ENCODE measurements around the gene NHSL2.

The NHSL2 gene

GRCh38 chrX:71885099-71885498 is 25.5 kb upstream of the NHSL2 start:
- DNase-seq (ENCODE audit: low read depth, low spot score): no peak
- no peaks in the 10 kb centered on the region for H3K27me3 ChIP-seq (ENCODE audit: insufficient read depth, insufficient read length)
- no peaks in the 10 kb centered on the region for H3K4me1 ChIP-seq (ENCODE audit: insufficient read depth, insufficient read length)
- H3K36me3 ChIP-seq (ENCODE audit: insufficient read depth, insufficient read length, low read length): no peaks in the 10 kb centered on the region
- no peak overlapping the region for H3K4me3 ChIP-seq (ENCODE audit: insufficient read length, low read depth)
- no peak overlapping the region for H3K9ac ChIP-seq (ENCODE audit: insufficient read length, low read depth)
- H3K9me3 ChIP-seq (ENCODE audit: insufficient read depth, low read length): peaks cover 5% of the 10 kb centered on the region; the same call in 1 of the 2 replicates
- TF ChIP-seq SUZ12 (IDR thresholded peaks at IDR 0.05; ENCODE audit: extremely low read depth, insufficient read depth, insufficient read length): no peak
- TF ChIP-seq ZNF274 (IDR thresholded peaks at IDR 0.05; ENCODE audit: low read depth, low read length): no peak
- no peak for TF ChIP-seq YY1 (IDR thresholded peaks at IDR 0.05; ENCODE audit: insufficient read depth, insufficient read length)

GRCh38 chrX:71895607-71896006 is 15.0 kb upstream of the NHSL2 start:
- no peaks in the 10 kb centered on the region for H3K36me3 ChIP-seq (ENCODE audit: insufficient read depth, insufficient read length, low read length)
- H3K9me3 ChIP-seq (ENCODE audit: insufficient read depth, low read length): no peaks in the 10 kb centered on the region

GRCh38 chrX:71906144-71906543 is 4.5 kb upstream of the NHSL2 start:
- no peaks in the 10 kb centered on the region for H3K36me3 ChIP-seq (ENCODE audit: insufficient read depth, insufficient read length, low read length)
- H3K9ac ChIP-seq (ENCODE audit: insufficient read length, low read depth): no peak overlapping the region
- H3K4me1 ChIP-seq (ENCODE audit: insufficient read depth, insufficient read length): no peaks in the 10 kb centered on the region
- TF ChIP-seq YY1 (IDR thresholded peaks at IDR 0.05; ENCODE audit: insufficient read depth, insufficient read length) (no peak), SUZ12 (IDR thresholded peaks at IDR 0.05; ENCODE audit: extremely low read depth, insufficient read depth, insufficient read length) (no peak), ZNF274 (IDR thresholded peaks at IDR 0.05; ENCODE audit: low read depth, low read length) (no peak)
- no peak overlapping the region for H3K4me3 ChIP-seq (ENCODE audit: insufficient read length, low read depth)
- H3K27me3 ChIP-seq (ENCODE audit: insufficient read depth, insufficient read length): no peaks in the 10 kb centered on the region
- DNase-seq (ENCODE audit: low read depth, low spot score): no peak
- peaks cover 11% of the 10 kb centered on the region; the same call in 1 of the 2 replicates for H3K9me3 ChIP-seq (ENCODE audit: insufficient read depth, low read length)

More at GRCh38 chrX:71895607-71896006, 15.0 kb upstream of the NHSL2 start:
- Histone ChIP-seq H3K4me3 (ENCODE audit: insufficient read length, low read depth) (no peak overlapping the region), H3K27me3 (ENCODE audit: insufficient read depth, insufficient read length) (no peaks in the 10 kb centered on the region), H3K9ac (ENCODE audit: insufficient read length, low read depth) (no peak overlapping the region), H3K4me1 (ENCODE audit: insufficient read depth, insufficient read length) (no peaks in the 10 kb centered on the region)
- DNase-seq (ENCODE audit: low read depth, low spot score): no peak
- no peak for TF ChIP-seq YY1 (IDR thresholded peaks at IDR 0.05; ENCODE audit: insufficient read depth, insufficient read length)
- no peak for TF ChIP-seq SUZ12 (IDR thresholded peaks at IDR 0.05; ENCODE audit: extremely low read depth, insufficient read depth, insufficient read length)
- no peak for TF ChIP-seq ZNF274 (IDR thresholded peaks at IDR 0.05; ENCODE audit: low read depth, low read length)

- Histone ChIP-seq H3K27me3 (ENCODE audit: insufficient read depth, insufficient read length) (no peaks in the 10 kb centered on the region), H3K9ac (ENCODE audit: insufficient read length, low read depth) (no peak overlapping the region), H3K9me3 (ENCODE audit: insufficient read depth, low read length) (peaks cover 6% of the 10 kb centered on the region; the same call in 1 of the 2 replicates), H3K4me1 (ENCODE audit: insufficient read depth, insufficient read length) (no peaks in the 10 kb centered on the region), H3K36me3 (ENCODE audit: insufficient read depth, insufficient read length, low read length) (peaks cover 7% of the 10 kb centered on the region), H3K4me3 (ENCODE audit: insufficient read length, low read depth) (no peak overlapping the region)
- DNase-seq (ENCODE audit: low read depth, low spot score): no peak
- TF ChIP-seq SUZ12 (IDR thresholded peaks at IDR 0.05; ENCODE audit: extremely low read depth, insufficient read depth, insufficient read length) (no peak), ZNF274 (IDR thresholded peaks at IDR 0.05; ENCODE audit: low read depth, low read length) (no peak), YY1 (IDR thresholded peaks at IDR 0.05; ENCODE audit: insufficient read depth, insufficient read length) (no peak)
Observed at GRCh38 chrX:71908387-71908786, 2.3 kb upstream of the NHSL2 start.

GRCh38 chrX:71909956-71910355 is 689 bp upstream of the NHSL2 start:
- H3K9ac ChIP-seq (ENCODE audit: insufficient read length, low read depth): peak overlapping the region; percentile 97
- TF ChIP-seq ZNF274 (IDR thresholded peaks at IDR 0.05; ENCODE audit: low read depth, low read length): no peak
- no peak for TF ChIP-seq YY1 (IDR thresholded peaks at IDR 0.05; ENCODE audit: insufficient read depth, insufficient read length)
- no peak for TF ChIP-seq SUZ12 (IDR thresholded peaks at IDR 0.05; ENCODE audit: extremely low read depth, insufficient read depth, insufficient read length)
- H3K27me3 ChIP-seq (ENCODE audit: insufficient read depth, insufficient read length): no peaks in the 10 kb centered on the region
- peaks cover 16% of the 10 kb centered on the region for H3K36me3 ChIP-seq (ENCODE audit: insufficient read depth, insufficient read length, low read length)
- peak overlapping the region; percentile 76 for H3K4me3 ChIP-seq (ENCODE audit: insufficient read length, low read depth)
- H3K9me3 ChIP-seq (ENCODE audit: insufficient read depth, low read length): no peaks in the 10 kb centered on the region
- peaks cover 3% of the 10 kb centered on the region for H3K4me1 ChIP-seq (ENCODE audit: insufficient read depth, insufficient read length)
- no peak for DNase-seq (ENCODE audit: low read depth, low spot score)

GRCh38 chrX:71910986-71911730 is 513 bp downstream of the NHSL2 start:
- Histone ChIP-seq H3K9ac (ENCODE audit: insufficient read length, low read depth) (peak overlapping the region; percentile 97), H3K9me3 (ENCODE audit: insufficient read depth, low read length) (no peaks in the 10 kb centered on the region), H3K36me3 (ENCODE audit: insufficient read depth, insufficient read length, low read length) (peaks cover 23% of the 10 kb centered on the region), H3K27me3 (ENCODE audit: insufficient read depth, insufficient read length) (no peaks in the 10 kb centered on the region), H3K4me1 (ENCODE audit: insufficient read depth, insufficient read length) (peaks cover 3% of the 10 kb centered on the region), H3K4me3 (ENCODE audit: insufficient read length, low read depth) (peak overlapping the region; percentile 76)
- no peak for TF ChIP-seq ZNF274 (IDR thresholded peaks at IDR 0.05; ENCODE audit: low read depth, low read length)
- no peak for TF ChIP-seq SUZ12 (IDR thresholded peaks at IDR 0.05; ENCODE audit: extremely low read depth, insufficient read depth, insufficient read length)
- no peak for TF ChIP-seq YY1 (IDR thresholded peaks at IDR 0.05; ENCODE audit: insufficient read depth, insufficient read length)
- DNase-seq (ENCODE audit: low read depth, low spot score): peak; percentile 60

- Histone ChIP-seq H3K9me3 (ENCODE audit: insufficient read depth, low read length) (no peaks in the 10 kb centered on the region), H3K4me3 (ENCODE audit: insufficient read length, low read depth) (peak overlapping the region; percentile 76), H3K36me3 (ENCODE audit: insufficient read depth, insufficient read length, low read length) (peaks cover 28% of the 10 kb centered on the region), H3K27me3 (ENCODE audit: insufficient read depth, insufficient read length) (no peaks in the 10 kb centered on the region), H3K9ac (ENCODE audit: insufficient read length, low read depth) (peak overlapping the region; percentile 91), H3K4me1 (ENCODE audit: insufficient read depth, insufficient read length) (peaks cover 3% of the 10 kb centered on the region)
- no peak for TF ChIP-seq YY1 (IDR thresholded peaks at IDR 0.05; ENCODE audit: insufficient read depth, insufficient read length)
- no peak for TF ChIP-seq ZNF274 (IDR thresholded peaks at IDR 0.05; ENCODE audit: low read depth, low read length)
- TF ChIP-seq SUZ12 (IDR thresholded peaks at IDR 0.05; ENCODE audit: extremely low read depth, insufficient read depth, insufficient read length): no peak
- no peak for DNase-seq (ENCODE audit: low read depth, low spot score)
Observed at GRCh38 chrX:71911731-71912050, 1.0 kb downstream of the NHSL2 start.

Data from NT2/D1 (cell line).